Transverse colon (tissue), 4 donors: ENCODE results near the gene VRK2. TPM values are rescaled to one million over a fixed set of nuclear protein-coding genes. Genes with fewer than 3 reads are reported as not detected.
A peak's percentile ranks its signal among the peaks of the same experiment; 100 is the strongest.

ENCODE experiments used
- DNase-seq: peaks from one replicate; pipeline ENCODE4 v3.0.0-alpha.2; 2019
- H3K27ac ChIP-seq, 4 donors: fragments of 200-600 bp; sonication (generic); 2 replicates each; pipeline ENCODE4 v1.5.1; 2016 to 2018; ENCODE audit warnings: inconsistent platforms in 4 of 4
- H3K27me3 ChIP-seq: fragments of 200-600 bp; sonication (generic); 2 replicates; pipeline ENCODE4 v1.5.1; 2017; ENCODE audit warnings: inconsistent platforms
- H3K36me3 ChIP-seq, 4 donors: fragments of 200-600 bp; sonication (generic); 2 replicates each; pipeline ENCODE4 v1.5.1; 2017 to 2019; ENCODE audit warnings: inconsistent platforms in 4 of 4
- H3K4me1 ChIP-seq, 4 donors: fragments of 200-600 bp; sonication (generic); 2 replicates each; pipeline ENCODE4 v1.5.1; 2017 to 2020; ENCODE audit warnings: inconsistent platforms in 4 of 4
- H3K4me3 ChIP-seq, 4 donors: fragments of 200-600 bp; sonication (generic); 1 replicate in 1 of 4; 2 replicates in 3 of 4; pipeline versions ENCODE4 v1.5.1 to v1.6.1; 2017 to 2019; ENCODE audit warnings: inconsistent platforms in 4 of 4
- H3K9me3 ChIP-seq, 2 donors: fragments of 200-600 bp; sonication (generic); 2 replicates each; pipeline ENCODE4 v1.5.1; 2017 to 2019; ENCODE audit warnings: inconsistent platforms in 2 of 2
- EP300 ChIP-seq: sonication (generic); formaldehyde crosslinking; IDR thresholded peaks from one replicate; pipeline ENCODE4 v1.6.1; 2017; ENCODE audit warnings: antibody characterized with exemption, low read depth
- POLR2A ChIP-seq: fragments of 450-650 bp; IDR thresholded peaks from one replicate; pipeline ENCODE4 v1.6.1; 2016; ENCODE audit warnings: antibody characterized with exemption, mild to moderate bottlenecking, moderate library complexity
- POLR2AphosphoS5 ChIP-seq, 3 donors: sonication (generic); formaldehyde crosslinking; IDR thresholded peaks; one replicate each; pipeline ENCODE4 v1.6.1; 2016; ENCODE audit warnings: antibody characterized with exemption in 3 of 3
- WGBS, 2 donors: methylation state at CpG; one replicate each; pipeline ENCODE4 v1.1.5; 2018; ENCODE audit warnings: low coverage in 1 of 2; 5-methylcytosine and 5-hydroxymethylcytosine counted together
- in situ Hi-C, 4 donors: fragments of 200-750 bp; cut with MboI; loops; one replicate each; pipeline versions ENCODE4 v1.15.0 to v1.15.1; 2017; ENCODE audit warnings: low sequenced_read_pairs in 3 of 4, low pct_ligation_motif_present in 1 of 4, low pct_unique_long_range_greater_than_20kb in 1 of 4
- intact Hi-C: fragments of 100-400 bp; cut with DNase I; formaldehyde crosslinking; loops from one replicate; pipeline ENCODE4 v1.15.1; 2023; ENCODE audit warnings: low total_unique reads
- total RNA-seq, 4 donors: library from RNA; depleted of rRNA; stranded (reverse); fragments of >200 nt; gene quantifications; one replicate each; pipeline ENCODE4 v1.1.0, GENCODE V29; 2016
- TF ChIP-seq, protein P1 (sequence below), 5 experiments: fragments of 200-600 bp in 3 of 5; fragments of 450-650 bp in 2 of 5; sonication (generic) in 3 of 5; IDR thresholded peaks; 1 replicate in 2 of 5; 2 replicates in 3 of 5; pipeline ENCODE4 v1.5.1; 2016 to 2017; ENCODE audit warnings: antibody characterized with exemption in 5 of 5, inconsistent platforms in 3 of 5, mild to moderate bottlenecking in 2 of 5, moderate library complexity in 1 of 5

Gene VRK2
- 10 to 100 TPM in 3 of 4 donors, 1 to 10 TPM in 1; 7.1 to 24.3 (median 15.1) TPM for total RNA-seq

DNA sequence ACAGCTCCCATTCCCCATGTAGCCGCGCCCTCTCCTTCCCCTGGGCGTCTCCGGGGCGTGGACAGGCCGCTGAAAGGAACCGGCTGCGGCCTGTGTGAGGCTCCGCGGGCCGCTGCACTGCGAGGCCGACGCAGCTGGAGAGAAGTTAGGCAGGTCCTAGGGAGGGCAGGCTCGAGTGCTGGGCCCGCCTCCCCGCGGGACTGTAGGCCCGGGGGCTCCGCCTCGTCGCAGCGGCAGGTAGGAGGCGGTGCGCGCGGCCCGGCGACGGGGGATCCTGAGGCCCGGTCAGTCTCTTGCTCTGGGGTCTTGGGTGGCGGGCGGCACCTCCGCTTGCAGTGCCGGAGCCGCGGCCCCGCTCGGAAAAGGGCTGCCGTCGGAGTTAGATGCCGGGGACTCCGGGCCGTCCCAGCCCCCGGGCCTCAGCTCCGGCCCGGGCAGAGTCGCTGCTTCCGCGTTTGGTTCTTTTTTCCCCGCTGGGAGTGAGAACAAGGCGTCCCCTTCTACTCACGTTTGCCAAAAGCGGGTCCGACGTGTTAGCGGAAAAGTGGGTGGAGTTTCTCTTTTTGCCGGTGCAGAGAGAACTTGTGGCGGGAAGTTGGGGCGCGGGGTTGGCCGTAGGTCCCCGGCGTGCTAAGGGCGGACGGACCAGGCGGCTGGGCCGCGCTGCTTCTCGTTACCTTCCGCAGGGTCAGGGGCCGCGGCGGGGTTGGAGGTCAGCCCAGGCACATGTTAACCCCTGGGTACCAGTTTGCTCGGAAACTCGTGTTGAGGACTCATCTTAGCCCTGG, at the start of gene VRK2:
VRK2 (plus strand) TSS at position 222 of the 788 bp plus-strand sequence. CDS start 2,026 bp downstream, outside the sequence.
- no peaks in the 10 kb centered on the region for H3K27me3 ChIP-seq
- TF ChIP-seq, protein P1, sequence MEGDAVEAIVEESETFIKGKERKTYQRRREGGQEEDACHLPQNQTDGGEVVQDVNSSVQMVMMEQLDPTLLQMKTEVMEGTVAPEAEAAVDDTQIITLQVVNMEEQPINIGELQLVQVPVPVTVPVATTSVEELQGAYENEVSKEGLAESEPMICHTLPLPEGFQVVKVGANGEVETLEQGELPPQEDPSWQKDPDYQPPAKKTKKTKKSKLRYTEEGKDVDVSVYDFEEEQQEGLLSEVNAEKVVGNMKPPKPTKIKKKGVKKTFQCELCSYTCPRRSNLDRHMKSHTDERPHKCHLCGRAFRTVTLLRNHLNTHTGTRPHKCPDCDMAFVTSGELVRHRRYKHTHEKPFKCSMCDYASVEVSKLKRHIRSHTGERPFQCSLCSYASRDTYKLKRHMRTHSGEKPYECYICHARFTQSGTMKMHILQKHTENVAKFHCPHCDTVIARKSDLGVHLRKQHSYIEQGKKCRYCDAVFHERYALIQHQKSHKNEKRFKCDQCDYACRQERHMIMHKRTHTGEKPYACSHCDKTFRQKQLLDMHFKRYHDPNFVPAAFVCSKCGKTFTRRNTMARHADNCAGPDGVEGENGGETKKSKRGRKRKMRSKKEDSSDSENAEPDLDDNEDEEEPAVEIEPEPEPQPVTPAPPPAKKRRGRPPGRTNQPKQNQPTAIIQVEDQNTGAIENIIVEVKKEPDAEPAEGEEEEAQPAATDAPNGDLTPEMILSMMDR (IDR thresholded peaks at IDR 0.05): peak in 2 of 5 experiments; percentile 15 to 23
- TF ChIP-seq EP300 (no peak), POLR2A (peak; percentile 90), POLR2AphosphoS5 (IDR thresholded peaks at IDR 0.05) (peak; percentile 76 to 93 (median 88))
- peak within 1 kb of the TSS; percentile 91 to 97 (median 95) for H3K27ac ChIP-seq
- peak; percentile 93 for DNase-seq
- H3K9me3 ChIP-seq: no peaks in the 10 kb centered on the region
- peak within 1 kb of the TSS; percentile 47 to 73 (median 64) for H3K4me3 ChIP-seq
- H3K36me3 ChIP-seq: no peaks in the 10 kb centered on the region
- peaks cover 0 to 33% (median 19%) of the 10 kb centered on the region in 4 donors for H3K4me1 ChIP-seq
- in situ Hi-C loops: no loop called here
- intact Hi-C loops: no loop called here
- 0% methylated on average over 52 of the region's 76 CpGs; no CpG with 5 or more reads in 1 of the 2 donors for WGBS, 2 donors

DNA sequence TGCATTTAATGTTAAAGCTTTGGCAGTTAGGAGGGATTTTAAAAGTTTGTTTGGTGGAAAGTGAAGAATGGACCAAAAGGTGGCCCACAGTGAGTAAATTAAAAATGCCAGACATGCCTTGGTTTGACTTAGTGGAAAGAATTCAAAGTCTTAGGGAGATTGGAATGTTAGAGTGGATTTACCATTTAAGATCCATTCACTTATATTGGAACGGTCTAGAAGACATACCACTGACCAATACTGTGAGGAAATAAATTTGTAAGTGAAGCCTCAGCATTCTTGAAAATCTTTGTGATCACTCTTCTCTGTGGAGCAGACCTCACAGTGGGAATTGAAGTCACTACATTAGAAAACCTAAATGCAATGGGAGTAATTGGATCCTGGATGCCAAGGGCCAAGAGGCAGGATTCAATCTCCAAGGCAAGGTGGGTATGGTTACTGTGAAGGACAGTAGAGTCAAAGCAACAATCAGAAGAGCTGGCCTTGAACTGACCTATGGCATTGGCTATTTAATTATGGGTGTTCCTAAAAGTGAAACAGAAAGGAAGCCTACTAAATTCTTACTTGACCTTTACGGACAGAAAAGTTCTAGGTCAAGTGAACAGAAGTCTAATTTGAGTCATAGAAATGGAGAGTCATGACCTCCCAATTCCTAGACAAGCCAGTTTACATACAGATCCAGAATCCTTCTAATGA, 40.2 kb upstream of the VRK2 start:
- TF ChIP-seq POLR2A (no peak), POLR2AphosphoS5 (IDR thresholded peaks at IDR 0.05) (no peak), EP300 (no peak)
- TF ChIP-seq, protein P1 (IDR thresholded peaks at IDR 0.05): no peak
- H3K36me3 ChIP-seq: no peaks in the 10 kb centered on the region
- no peak overlapping the region for H3K4me3 ChIP-seq
- no peaks in the 10 kb centered on the region for H3K9me3 ChIP-seq
- DNase-seq: no peak
- no peaks in the 10 kb centered on the region for H3K27me3 ChIP-seq
- H3K27ac ChIP-seq: no peak overlapping the region
- 79 to 83% methylated on average over 2 of the region's 2 CpGs for WGBS, 2 donors
- intact Hi-C loops: no loop called here
- no peaks in the 10 kb centered on the region for H3K4me1 ChIP-seq
- in situ Hi-C loops: no loop called here

- 96% methylated on average over 1 of the region's 1 CpG; no CpG with 5 or more reads in 1 of the 2 donors for WGBS, 2 donors
- H3K36me3 ChIP-seq: no peaks in the 10 kb centered on the region
- H3K9me3 ChIP-seq: no peaks in the 10 kb centered on the region
- in situ Hi-C loops (no loop called here), intact Hi-C loops (no loop called here)
- H3K4me3 ChIP-seq: no peak overlapping the region
- H3K4me1 ChIP-seq: no peaks in the 10 kb centered on the region
- no peak overlapping the region for H3K27ac ChIP-seq
- DNase-seq: no peak
- H3K27me3 ChIP-seq: no peaks in the 10 kb centered on the region
- TF ChIP-seq, protein P1 (IDR thresholded peaks at IDR 0.05): no peak
- TF ChIP-seq EP300: no peak
- TF ChIP-seq POLR2AphosphoS5 (IDR thresholded peaks at IDR 0.05): no peak
- no peak for TF ChIP-seq POLR2A
Measured at GRCh38 chr2:58006952-58007284, 39.7 kb upstream of the VRK2 start.

GRCh38 chr2:58010599-58010998, 36.0 kb upstream of the VRK2 start:
- H3K4me3 ChIP-seq: no peak overlapping the region
- H3K9me3 ChIP-seq: no peaks in the 10 kb centered on the region
- intact Hi-C loops (no loop called here), in situ Hi-C loops (no loop called here)
- H3K4me1 ChIP-seq: no peaks in the 10 kb centered on the region
- no peak for TF ChIP-seq POLR2A
- TF ChIP-seq, protein P1 (IDR thresholded peaks at IDR 0.05): no peak
- no peak overlapping the region for H3K27ac ChIP-seq
- H3K27me3 ChIP-seq: no peaks in the 10 kb centered on the region
- 94 to 100% methylated on average over 1 of the region's 1 CpG for WGBS, 2 donors
- no peaks in the 10 kb centered on the region for H3K36me3 ChIP-seq
- DNase-seq: no peak
